H9 (cell line): ENCODE measurements around the gene AGBL4. TPM values are rescaled to one million over a fixed set of nuclear protein-coding genes. Genes with fewer than 3 reads are reported as not detected.

Source experiments
- DNase-seq: peaks from one replicate; pipeline ENCODE4 v3.0.0-alpha.2; 2017
- H2AFZ ChIP-seq: one replicate; pipeline ENCODE4 v1.6.1; 2013; ENCODE audit warnings: mild to moderate bottlenecking, low read length, control low read depth, moderate library complexity
- H2AK5ac ChIP-seq: 2 replicates; pipeline ENCODE4 v1.6.1; 2013; ENCODE audit warnings: low read length, control low read depth, mixed read lengths; ENCODE audit not compliant: insufficient read length
- H2BK120ac ChIP-seq: one replicate; pipeline ENCODE4 v1.6.1; 2013; ENCODE audit warnings: low read depth, mild to moderate bottlenecking, low read length, control low read depth, inconsistent platforms; ENCODE audit not compliant: poor library complexity, severe bottlenecking
- H2BK12ac ChIP-seq: 2 replicates; pipeline ENCODE4 v1.6.1; 2013; ENCODE audit warnings: low read length, control low read depth, mixed read lengths, low read depth; ENCODE audit not compliant: insufficient read length
- H2BK15ac ChIP-seq: 2 replicates; pipeline ENCODE4 v1.6.1; 2013; ENCODE audit warnings: low read depth, low read length, control low read depth
- H2BK20ac ChIP-seq: one replicate; pipeline ENCODE4 v1.6.1; 2013; ENCODE audit warnings: low read depth, mild to moderate bottlenecking, low read length, control low read depth, inconsistent platforms; ENCODE audit not compliant: poor library complexity, severe bottlenecking
- H2BK5ac ChIP-seq: 2 replicates; pipeline ENCODE4 v1.6.1; 2013; ENCODE audit warnings: low read length, control low read depth, mixed read lengths; ENCODE audit not compliant: insufficient read length
- H3K14ac ChIP-seq: 2 replicates; pipeline ENCODE4 v1.6.1; 2013; ENCODE audit warnings: low read length, control low read depth; ENCODE audit not compliant: insufficient read depth
- H3K18ac ChIP-seq: 2 replicates; pipeline ENCODE4 v1.6.1; 2013; ENCODE audit warnings: low read depth, mild to moderate bottlenecking, mixed read lengths, low read length, control low read depth; ENCODE audit not compliant: insufficient read length
- H3K23ac ChIP-seq: 2 replicates; pipeline ENCODE4 v1.6.1; 2013; ENCODE audit warnings: low read length, control low read depth, mixed read lengths, low read depth; ENCODE audit not compliant: insufficient read length
- H3K23me2 ChIP-seq: 2 replicates; pipeline ENCODE4 v1.6.1; 2013; ENCODE audit warnings: low read depth, mild to moderate bottlenecking, mixed read lengths, low read length, control low read depth; ENCODE audit not compliant: insufficient read length, poor library complexity, severe bottlenecking
- H3K27ac ChIP-seq: 2 replicates; pipeline ENCODE4 v1.5.1; 2013; ENCODE audit warnings: low read length, control low read depth, mixed read lengths, low read depth; ENCODE audit not compliant: insufficient read length
- H3K27me3 ChIP-seq: 2 replicates; pipeline ENCODE4 v1.6.1; 2013; ENCODE audit warnings: low read length, control low read depth, inconsistent platforms; ENCODE audit not compliant: insufficient read depth
- H3K4ac ChIP-seq: 2 replicates; pipeline ENCODE4 v1.6.1; 2013; ENCODE audit warnings: low read depth, mild to moderate bottlenecking, control low read depth, inconsistent platforms, low read length, moderate library complexity
- H3K4me1 ChIP-seq: 2 replicates; pipeline ENCODE4 v1.6.1; 2013; ENCODE audit warnings: low read length, control low read depth, inconsistent platforms; ENCODE audit not compliant: insufficient read depth
- H3K4me2 ChIP-seq: 2 replicates; pipeline ENCODE4 v1.6.1; 2013; ENCODE audit warnings: low read length, control low read depth, mixed read lengths; ENCODE audit not compliant: insufficient read length, insufficient read depth
- H3K56ac ChIP-seq: 2 replicates; pipeline ENCODE4 v1.6.1; 2013; ENCODE audit warnings: low read depth, mild to moderate bottlenecking, mixed read lengths, low read length, control low read depth; ENCODE audit not compliant: insufficient read length
- H3K79me1 ChIP-seq: 2 replicates; pipeline ENCODE4 v1.6.1; 2013; ENCODE audit warnings: low read depth, mild to moderate bottlenecking, moderate library complexity, low read length, control low read depth, inconsistent platforms; ENCODE audit not compliant: insufficient read depth, poor library complexity, severe bottlenecking
- H3K79me2 ChIP-seq: 2 replicates; pipeline ENCODE4 v1.6.1; 2013; ENCODE audit warnings: low read length, control low read depth, inconsistent platforms; ENCODE audit not compliant: insufficient read depth
- H3K9ac ChIP-seq: 2 replicates; pipeline ENCODE4 v1.6.1; 2013; ENCODE audit warnings: low read length, control low read depth, mixed read lengths; ENCODE audit not compliant: insufficient read length; ENCODE audit errors: extremely low read depth
- H3K9me3 ChIP-seq: one replicate; pipeline ENCODE4 v1.6.1; 2013; ENCODE audit warnings: low read depth, low read length, inconsistent platforms; ENCODE audit not compliant: control insufficient read depth
- H3T11ph ChIP-seq: one replicate; pipeline ENCODE4 v1.6.1; 2013; ENCODE audit warnings: mild to moderate bottlenecking, low read length, control low read depth, inconsistent platforms
- H4K20me1 ChIP-seq: one replicate; pipeline ENCODE4 v1.6.1; 2013; ENCODE audit not compliant: control insufficient read depth, insufficient read length, insufficient read depth
- H4K5ac ChIP-seq: 2 replicates; pipeline ENCODE4 v1.6.1; 2013; ENCODE audit warnings: low read depth, mild to moderate bottlenecking, mixed read lengths, low read length, control low read depth; ENCODE audit not compliant: insufficient read length
- H4K8ac ChIP-seq: replicated peaks from 2 replicates; pipeline ENCODE4 v1.6.1; 2013; ENCODE audit warnings: low read length, control low read depth, mixed read lengths, low read depth; ENCODE audit not compliant: insufficient read length
- H4K91ac ChIP-seq: 2 replicates; pipeline ENCODE4 v1.6.1; 2013; ENCODE audit warnings: low read depth, mild to moderate bottlenecking, moderate library complexity, mixed read lengths, low read length, control low read depth; ENCODE audit not compliant: insufficient read length
- H3K27ac Mint-ChIP-seq, 3 experiments: 2 replicates in 2 of 3; 3 replicates in 1 of 3; pipeline ENCODE4 v1.8.0; 2020 to 2021; ENCODE audit warnings: mixed read lengths in 3 of 3, mild to moderate bottlenecking in 1 of 3, moderate library complexity in 1 of 3
- H3K27me3 Mint-ChIP-seq: 2 replicates; pipeline ENCODE4 v1.8.0; 2021; ENCODE audit warnings: low read depth, mild to moderate bottlenecking, moderate library complexity, mixed read lengths
- H3K36me3 Mint-ChIP-seq, 3 experiments: 2 replicates in 2 of 3; 3 replicates in 1 of 3; pipeline ENCODE4 v1.8.0; 2020 to 2021; ENCODE audit warnings: low read depth in 3 of 3, mixed read lengths in 3 of 3; ENCODE audit not compliant: insufficient read depth in 1 of 3
- H3K4me1 Mint-ChIP-seq, 2 experiments: 2 replicates each; pipeline ENCODE4 v1.8.0; 2020; ENCODE audit warnings: mixed read lengths in 2 of 2
- H3K4me3 Mint-ChIP-seq, 2 experiments: 2 replicates in 1 of 2; 3 replicates in 1 of 2; pipeline ENCODE4 v1.8.0; 2020 to 2021; ENCODE audit warnings: mild to moderate bottlenecking in 2 of 2, mixed read lengths in 2 of 2, moderate library complexity in 1 of 2
- H3K9me3 Mint-ChIP-seq, 2 experiments: 2 replicates in 1 of 2; 3 replicates in 1 of 2; pipeline ENCODE4 v1.8.0; 2020; ENCODE audit warnings: mild to moderate bottlenecking in 2 of 2, mixed read lengths in 2 of 2, moderate library complexity in 1 of 2
- CTCF ChIP-seq: fragments of 200-600 bp; sonication (generic); conservative IDR thresholded peaks from 3 replicates; pipeline ENCODE4 v1.8.0; 2021; ENCODE audit warnings: antibody characterized with exemption, mild to moderate bottlenecking
- WGBS: extraction: QIAGEN DNeasy Blood & Tissue Kit; methylation state at CpG from one replicate; pipeline ENCODE4 v1.1.7; 2013; ENCODE audit warnings: missing lambda C conversion rate, low lambda C conversion rate, mixed read lengths; ENCODE audit not compliant: insufficient read length; ENCODE audit errors: extremely low coverage; 5-methylcytosine and 5-hydroxymethylcytosine counted together
- total RNA-seq: library from RNA; stranded (reverse); gene quantifications from 2 replicates; pipeline ENCODE4 v1.2.1, GENCODE V29; 2021

AGBL4 gene
- total RNA-seq, 1 experiment from 2014 or later: not detected

DNA sequence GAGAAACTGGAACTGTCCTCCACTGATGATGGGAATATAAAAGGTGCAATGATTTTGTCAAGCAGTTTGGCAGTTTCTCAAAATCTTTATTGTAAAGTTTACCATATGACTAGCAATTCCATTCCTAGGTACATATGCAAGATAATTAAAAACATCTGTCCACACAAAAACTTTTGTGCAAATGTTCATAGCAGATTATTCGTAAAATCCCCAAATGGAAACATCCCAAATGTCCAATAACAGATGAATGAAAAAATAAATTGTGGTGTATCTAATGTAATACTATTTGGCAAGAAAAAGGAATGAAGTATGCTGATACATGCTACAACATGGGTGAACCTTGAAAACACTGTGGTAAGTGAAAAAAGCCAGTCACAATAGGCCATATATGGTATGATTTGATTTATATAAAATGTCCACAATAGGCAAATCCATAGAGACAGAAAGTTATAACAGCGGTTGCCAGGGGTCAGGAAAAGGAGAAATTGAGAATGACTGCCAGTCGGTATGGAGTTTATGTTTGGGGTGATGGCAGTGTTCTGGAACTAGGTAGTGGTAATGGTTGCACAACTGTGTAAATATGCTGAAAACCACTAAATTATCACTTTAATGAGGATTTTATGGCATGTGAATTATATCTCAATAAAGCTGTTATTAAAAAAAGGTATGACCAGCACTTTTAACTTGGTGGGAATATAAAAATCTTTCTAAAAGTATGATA is 1165.4 kb downstream of the AGBL4 start:
- Histone ChIP-seq H3K79me2 (no peaks in the 10 kb centered on the region), H3K23ac (no peak overlapping the region), H2BK15ac (no peak overlapping the region), H2AFZ (no peak overlapping the region), H3K27ac (no peak overlapping the region), H3K9me3 (no peaks in the 10 kb centered on the region), H4K20me1 (no peaks in the 10 kb centered on the region), H4K91ac (no peak overlapping the region), H3T11ph (no peak overlapping the region), H2BK120ac (no peak overlapping the region), H3K4me1 (no peaks in the 10 kb centered on the region), H3K4ac (no peak overlapping the region), H2AK5ac (no peak overlapping the region), H3K23me2 (no peaks in the 10 kb centered on the region), H4K5ac (no peak overlapping the region), H4K8ac (no peak overlapping the region), H3K56ac (no peak overlapping the region), H3K14ac (no peak overlapping the region), H2BK5ac (no peak overlapping the region), H3K27me3 (no peaks in the 10 kb centered on the region), H3K79me1 (no peaks in the 10 kb centered on the region), H3K4me2 (no peak overlapping the region), H2BK12ac (no peak overlapping the region), H3K18ac (no peak overlapping the region), H3K9ac (no peak overlapping the region), H2BK20ac (no peak overlapping the region)
- DNase-seq: no peak
- WGBS: no CpG with 5 or more reads among the region's 3 CpGs
- no peak overlapping the region for H3K4me3 Mint-ChIP-seq
- peaks cover 19 to 20% of the 10 kb centered on the region in 2 experiments for H3K9me3 Mint-ChIP-seq
- TF ChIP-seq CTCF: no peak
- H3K36me3 Mint-ChIP-seq: peaks cover 0 to 7% (median 0%) of the 10 kb centered on the region in 3 experiments; a peak in 4 of 7 replicates
- H3K27me3 Mint-ChIP-seq: peaks cover 5% of the 10 kb centered on the region
- no peaks in the 10 kb centered on the region for H3K4me1 Mint-ChIP-seq
- no peak overlapping the region for H3K27ac Mint-ChIP-seq
